ENCODE measurements around the gene UGT1A9. TPM values are rescaled to one million over a fixed set of nuclear protein-coding genes. Genes with fewer than 3 reads are reported as not detected.

Gene UGT1A9
- total RNA-seq, 2 donors from 2014 or later = not detected

DNA sequence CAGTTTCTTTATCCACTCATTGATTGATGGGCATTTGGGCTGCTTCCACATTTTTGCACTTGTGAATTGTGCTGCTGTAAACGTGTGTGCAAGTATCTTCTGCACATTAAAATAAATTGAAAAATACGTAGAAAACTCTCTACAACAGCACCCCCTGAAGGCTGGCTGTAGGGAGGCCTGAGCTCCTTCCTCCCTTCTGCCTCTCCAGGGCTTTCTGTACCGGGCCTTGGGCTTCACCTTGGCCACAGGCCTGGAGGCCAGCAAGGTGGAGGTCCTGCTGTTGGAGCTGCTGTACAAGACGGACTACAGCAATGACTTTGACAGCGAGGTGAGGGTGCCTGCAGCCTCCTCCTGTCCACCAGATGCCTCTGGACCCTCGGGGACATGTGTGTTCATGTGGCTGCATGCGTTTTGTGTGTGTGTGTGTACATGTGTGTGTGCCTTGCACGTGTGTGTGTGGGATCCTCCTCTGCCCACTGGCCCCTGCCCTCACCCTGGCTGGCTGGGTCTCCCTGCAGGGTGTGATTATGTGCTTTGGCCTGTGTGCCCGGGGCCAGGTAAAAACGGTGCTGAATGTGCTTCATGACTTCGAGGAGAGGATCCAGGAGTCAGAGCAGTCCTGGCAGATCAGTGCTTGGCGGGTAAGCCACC is 135.6 kb downstream of the UGT1A9 start:
- Histone ChIP-seq H3K9me3 (no peaks in the 10 kb centered on the region), H3K4me1 (replicated peaks) (no peaks in the 10 kb centered on the region), H3K36me3 (no peaks in the 10 kb centered on the region), H3K27me3 (replicated peaks; ENCODE audit: insufficient read depth) (no peaks in the 10 kb centered on the region), H3K27ac (no peak overlapping the region), H3K4me3 (no peak overlapping the region)
- TF ChIP-seq, protein P1, sequence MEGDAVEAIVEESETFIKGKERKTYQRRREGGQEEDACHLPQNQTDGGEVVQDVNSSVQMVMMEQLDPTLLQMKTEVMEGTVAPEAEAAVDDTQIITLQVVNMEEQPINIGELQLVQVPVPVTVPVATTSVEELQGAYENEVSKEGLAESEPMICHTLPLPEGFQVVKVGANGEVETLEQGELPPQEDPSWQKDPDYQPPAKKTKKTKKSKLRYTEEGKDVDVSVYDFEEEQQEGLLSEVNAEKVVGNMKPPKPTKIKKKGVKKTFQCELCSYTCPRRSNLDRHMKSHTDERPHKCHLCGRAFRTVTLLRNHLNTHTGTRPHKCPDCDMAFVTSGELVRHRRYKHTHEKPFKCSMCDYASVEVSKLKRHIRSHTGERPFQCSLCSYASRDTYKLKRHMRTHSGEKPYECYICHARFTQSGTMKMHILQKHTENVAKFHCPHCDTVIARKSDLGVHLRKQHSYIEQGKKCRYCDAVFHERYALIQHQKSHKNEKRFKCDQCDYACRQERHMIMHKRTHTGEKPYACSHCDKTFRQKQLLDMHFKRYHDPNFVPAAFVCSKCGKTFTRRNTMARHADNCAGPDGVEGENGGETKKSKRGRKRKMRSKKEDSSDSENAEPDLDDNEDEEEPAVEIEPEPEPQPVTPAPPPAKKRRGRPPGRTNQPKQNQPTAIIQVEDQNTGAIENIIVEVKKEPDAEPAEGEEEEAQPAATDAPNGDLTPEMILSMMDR (IDR thresholded peaks at IDR 0.05) = no peak
- TF ChIP-seq POLR2AphosphoS5 (IDR thresholded peaks at IDR 0.05) (no peak), POLR2A (IDR thresholded peaks at IDR 0.05) (no peak)
- WGBS = 78% methylated on average over 12 of the region's 12 CpGs
- intact Hi-C loops (cut with DNase I) = no loop called here
- no peak for DNase-seq (ENCODE audit: low spot score)

GRCh38 chr2:233807966-233808935 is 136.6 kb downstream of the UGT1A9 start:
- Histone ChIP-seq H3K9me3 (no peaks in the 10 kb centered on the region), H3K27me3 (replicated peaks; ENCODE audit: insufficient read depth) (no peaks in the 10 kb centered on the region), H3K36me3 (no peaks in the 10 kb centered on the region), H3K4me1 (replicated peaks) (no peaks in the 10 kb centered on the region), H3K4me3 (no peak overlapping the region), H3K27ac (no peak overlapping the region)
- no peak for TF ChIP-seq POLR2A (IDR thresholded peaks at IDR 0.05)
- no peak for TF ChIP-seq POLR2AphosphoS5 (IDR thresholded peaks at IDR 0.05)
- TF ChIP-seq, protein P1 (IDR thresholded peaks at IDR 0.05) = no peak
- DNase-seq (ENCODE audit: low spot score) = no peak
- 75% methylated on average over 10 of the region's 10 CpGs for WGBS
- intact Hi-C loops (cut with DNase I) = no loop called here

DNA sequence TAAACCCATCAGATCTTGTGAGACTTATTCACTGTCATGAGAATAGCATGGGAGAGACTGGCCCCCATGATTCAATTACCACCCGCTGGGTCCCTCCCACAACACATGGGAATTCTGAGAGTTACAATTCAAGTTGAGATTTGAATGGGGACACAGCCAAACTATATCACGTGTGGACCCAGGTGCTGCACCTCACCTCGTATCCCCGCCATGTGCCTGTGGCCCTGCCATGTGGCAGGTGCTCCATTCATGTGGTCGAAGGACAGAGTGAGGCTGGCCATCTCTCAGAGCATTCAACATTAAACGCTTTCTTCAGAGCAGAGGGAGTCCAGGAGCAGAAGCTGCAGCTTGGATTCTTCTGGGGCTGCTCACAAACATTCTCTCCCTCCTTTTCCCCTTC is 138.7 kb downstream of the UGT1A9 start:
- no peak for DNase-seq (ENCODE audit: low spot score)
- intact Hi-C loops (cut with DNase I) = no loop called here
- no peak for TF ChIP-seq POLR2AphosphoS5 (IDR thresholded peaks at IDR 0.05)
- TF ChIP-seq, protein P1 (IDR thresholded peaks at IDR 0.05) = no peak
- no peak for TF ChIP-seq POLR2A (IDR thresholded peaks at IDR 0.05)
- Histone ChIP-seq H3K4me3 (no peak overlapping the region), H3K4me1 (replicated peaks) (no peaks in the 10 kb centered on the region), H3K27me3 (replicated peaks; ENCODE audit: insufficient read depth) (no peaks in the 10 kb centered on the region), H3K27ac (no peak overlapping the region), H3K36me3 (no peaks in the 10 kb centered on the region), H3K9me3 (no peaks in the 10 kb centered on the region)
- WGBS = 88% methylated on average over 6 of the region's 6 CpGs

GRCh38 chr2:233811087-233811486 is 139.4 kb downstream of the UGT1A9 start:
- H3K27ac ChIP-seq = no peak overlapping the region
- H3K4me1 ChIP-seq (replicated peaks) = no peaks in the 10 kb centered on the region
- H3K9me3 ChIP-seq = no peaks in the 10 kb centered on the region
- no peaks in the 10 kb centered on the region for H3K27me3 ChIP-seq (replicated peaks; ENCODE audit: insufficient read depth)
- DNase-seq (ENCODE audit: low spot score) = no peak
- H3K4me3 ChIP-seq = no peak overlapping the region
- no peaks in the 10 kb centered on the region for H3K36me3 ChIP-seq
- intact Hi-C loops (cut with DNase I) = no loop called here
- TF ChIP-seq POLR2A (IDR thresholded peaks at IDR 0.05) (no peak), POLR2AphosphoS5 (IDR thresholded peaks at IDR 0.05) (no peak)
- TF ChIP-seq, protein P1 (IDR thresholded peaks at IDR 0.05) = no peak
- WGBS = 86% methylated on average over 4 of the region's 4 CpGs

Data from prostate gland (tissue), 2 donors.